Measurements from ENCODE around the gene P2RY14. TPM values are rescaled to one million over a fixed set of nuclear protein-coding genes. Genes with fewer than 3 reads are reported as not detected.

P2RY14 gene
- total and polyA plus RNA-seq, 2 donors (not counting 3 experiments of a cell fraction or from before 2014, with no cell fraction given), result not detected

- H3K9ac ChIP-seq (replicated peaks; ENCODE audit: extremely low read depth, insufficient read depth, low read length), result no peak overlapping the region
- H3K79me2 ChIP-seq (ENCODE audit: control insufficient read depth, insufficient read depth, low read length), result no peaks in the 10 kb centered on the region
- H3K36me3 ChIP-seq (ENCODE audit: control insufficient read depth in 2 of 2, extremely low read depth in 1 of 2, insufficient read depth in 2 of 2, low read length in 2 of 2), result no peaks in the 10 kb centered on the region
- no peak for TF ChIP-seq MAX (IDR thresholded peaks at IDR 0.05; ENCODE audit: insufficient read depth, insufficient read length)
- no peak for TF ChIP-seq POLR2AphosphoS5 (IDR thresholded peaks at IDR 0.05; ENCODE audit: insufficient read depth, low read depth, low read length)
- TF ChIP-seq FOS (IDR thresholded peaks at IDR 0.05; ENCODE audit: borderline replicate concordance, insufficient read depth, low read length), result no peak
- TF ChIP-seq EZH2 (IDR thresholded peaks at IDR 0.05; ENCODE audit: borderline replicate concordance, low read depth, low read length, severe bottlenecking), result no peak
- no peak for TF ChIP-seq MYC (IDR thresholded peaks at IDR 0.05; ENCODE audit: low read depth, low read length)
- no peak for TF ChIP-seq GATA2 (IDR thresholded peaks at IDR 0.05; ENCODE audit: insufficient read depth, insufficient read length, low read depth, low read length)
- no peak for TF ChIP-seq POLR2A (IDR thresholded peaks at IDR 0.05; ENCODE audit: low read depth, low read length)
- TF ChIP-seq CTCF (IDR thresholded peaks at IDR 0.05; ENCODE audit: extremely low read depth in 1 of 2, insufficient read depth in 1 of 2, low read depth in 1 of 2, low read length in 2 of 2), result no peak
- no peak for TF ChIP-seq JUN (IDR thresholded peaks at IDR 0.05; ENCODE audit: borderline replicate concordance, insufficient read depth, insufficient read length, low read depth)
- BruUV-seq (replicated peaks), result no TSS peak
- H3K9me3 ChIP-seq (replicated peaks; ENCODE audit: control insufficient read depth, insufficient read depth, low read length), result no peaks in the 10 kb centered on the region
- no peaks in the 10 kb centered on the region for H3K4me1 ChIP-seq (ENCODE audit: control insufficient read depth, extremely low read depth, insufficient read depth, low read length)
- DNase-seq (ENCODE audit: low read depth, low spot score) (no peak), FAIRE-seq (no peak)
- H3K4me3 ChIP-seq (replicated peaks in 1 of 3; ENCODE audit: insufficient read depth in 1 of 3, low read depth in 1 of 3, low read length in 3 of 3), result no peak overlapping the region
- no peaks in the 10 kb centered on the region for H3K27me3 ChIP-seq (ENCODE audit: control insufficient read depth in 2 of 2, insufficient read depth in 2 of 2, low read length in 2 of 2)
- intact Hi-C loops (cut with micrococcal nuclease), result loop anchor here (5.0 kb wide), 2 partner anchors 158 to 673 kb away; partner anchors contain the start of gene P2RY13
- no peaks in the 10 kb centered on the region for H4K20me1 ChIP-seq (replicated peaks; ENCODE audit: control insufficient read depth, extremely low read depth, insufficient read depth, low read length)
- H2AFZ ChIP-seq (ENCODE audit: low read depth, low read length), result no peak overlapping the region
- H3K9me1 ChIP-seq (replicated peaks; ENCODE audit: control insufficient read depth, extremely low read depth, insufficient read depth, low read length), result no peaks in the 10 kb centered on the region
- ChIA-PET CTCF (interaction anchor here (0.7 to 3.6 kb wide), 13 partner anchors 10 to 448 kb away, joined by 3 to 98 read pairs (median 8); partner anchors contain the start of gene P2RY14), POLR2A (no interaction called here)
- no peak overlapping the region for H3K4me2 ChIP-seq (ENCODE audit: insufficient read depth, low read length)
- no peak overlapping the region for H3K27ac ChIP-seq (ENCODE audit: insufficient read depth, low read depth, low read length)
- dilution Hi-C loops (cut with MboI; ENCODE audit: extremely low pct_ligation_motif_present, low sequenced_read_pairs), result no loop called here
These were observed 108.9 kb downstream of the P2RY14 start for GRCh38 chr3:151169262-151169947.

Data from endothelial cell of umbilical vein (primary cell).